22Rv1 (cell line): ENCODE measurements around the gene BSG.

ENCODE experiments used
- ZFX ChIP-seq: fragments of 450-650 bp; IDR thresholded peaks from 2 replicates; pipeline ENCODE4 v1.6.1; 2017; ENCODE audit warnings: antibody characterized with exemption, borderline replicate concordance
- TF ChIP-seq, protein P1 (sequence below): fragments of 450-650 bp; IDR thresholded peaks from 2 replicates; pipeline ENCODE4 v1.5.1; 2017; ENCODE audit warnings: mild to moderate bottlenecking

DNA sequence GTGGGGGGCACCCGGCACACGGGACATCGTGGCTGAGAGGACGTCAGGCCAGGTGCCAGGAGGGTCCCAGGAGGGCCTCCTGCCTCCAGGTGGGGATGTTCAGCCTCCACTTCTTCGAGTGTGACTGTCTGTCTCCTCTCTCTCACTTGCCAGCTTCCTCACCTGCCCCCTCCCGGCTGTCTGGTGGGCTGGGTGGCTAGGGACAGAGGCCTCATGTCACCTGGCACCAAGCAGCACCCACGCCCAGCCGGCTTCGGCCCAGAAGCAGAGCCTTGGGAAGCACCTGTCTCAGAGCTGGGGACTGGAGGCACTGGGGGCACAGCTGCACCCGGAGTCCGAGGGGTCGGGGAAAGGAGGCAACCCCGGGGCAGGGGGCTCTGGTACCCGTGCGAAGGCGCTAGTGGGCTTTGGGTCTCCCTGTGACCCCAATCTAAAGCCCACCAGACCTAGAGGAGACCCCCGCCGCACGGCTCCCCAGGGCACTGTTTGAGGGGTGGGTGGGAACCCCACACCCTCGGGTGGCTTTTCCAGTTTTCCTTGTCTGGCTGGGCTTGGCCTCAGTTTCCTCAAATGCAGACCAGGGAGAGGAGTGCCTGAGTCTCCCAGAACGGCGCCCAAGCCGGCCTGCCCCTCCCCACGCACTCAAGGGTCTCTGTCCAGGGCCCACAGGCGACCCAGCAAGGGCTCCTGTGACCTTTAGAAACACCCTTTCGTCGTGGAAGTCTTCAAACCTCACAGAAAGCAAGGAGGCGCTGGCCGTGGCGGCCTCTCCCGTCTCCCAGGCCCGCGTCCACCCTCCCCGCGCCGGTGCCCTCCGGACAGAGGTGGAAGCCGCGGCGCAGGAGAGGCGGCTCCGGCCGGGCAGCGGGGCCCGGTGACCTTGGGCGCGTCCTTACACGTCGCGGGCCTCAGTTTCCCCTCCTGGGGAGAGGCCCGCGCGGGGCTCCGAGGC is 16.6 kb downstream of the BSG start:
- TF ChIP-seq, protein P1, sequence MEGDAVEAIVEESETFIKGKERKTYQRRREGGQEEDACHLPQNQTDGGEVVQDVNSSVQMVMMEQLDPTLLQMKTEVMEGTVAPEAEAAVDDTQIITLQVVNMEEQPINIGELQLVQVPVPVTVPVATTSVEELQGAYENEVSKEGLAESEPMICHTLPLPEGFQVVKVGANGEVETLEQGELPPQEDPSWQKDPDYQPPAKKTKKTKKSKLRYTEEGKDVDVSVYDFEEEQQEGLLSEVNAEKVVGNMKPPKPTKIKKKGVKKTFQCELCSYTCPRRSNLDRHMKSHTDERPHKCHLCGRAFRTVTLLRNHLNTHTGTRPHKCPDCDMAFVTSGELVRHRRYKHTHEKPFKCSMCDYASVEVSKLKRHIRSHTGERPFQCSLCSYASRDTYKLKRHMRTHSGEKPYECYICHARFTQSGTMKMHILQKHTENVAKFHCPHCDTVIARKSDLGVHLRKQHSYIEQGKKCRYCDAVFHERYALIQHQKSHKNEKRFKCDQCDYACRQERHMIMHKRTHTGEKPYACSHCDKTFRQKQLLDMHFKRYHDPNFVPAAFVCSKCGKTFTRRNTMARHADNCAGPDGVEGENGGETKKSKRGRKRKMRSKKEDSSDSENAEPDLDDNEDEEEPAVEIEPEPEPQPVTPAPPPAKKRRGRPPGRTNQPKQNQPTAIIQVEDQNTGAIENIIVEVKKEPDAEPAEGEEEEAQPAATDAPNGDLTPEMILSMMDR: no peak
- no peak for TF ChIP-seq ZFX
